HepG2 (cell line): ENCODE measurements around the gene NEAT1. TPM values are rescaled to one million over a fixed set of nuclear protein-coding genes. Genes with fewer than 3 reads are reported as not detected.
A peak's percentile ranks its signal among the peaks of the same experiment; 100 is the strongest.

Experiments
- BRCA1 ChIP-seq: sonication (generic); formaldehyde crosslinking; IDR thresholded peaks from 2 replicates; pipeline ENCODE4 v1.4.0; 2020; ENCODE audit warnings: missing genetic modification reagents
- CENPT ChIP-seq: sonication (generic); formaldehyde crosslinking; IDR thresholded peaks from 2 replicates; pipeline ENCODE4 v1.8.0; 2022; ENCODE audit warnings: low read depth, mild to moderate bottlenecking, moderate library complexity, missing genetic modification reagents
- DPF2 ChIP-seq: sonication (generic); formaldehyde crosslinking; IDR thresholded peaks from 2 replicates; pipeline ENCODE4 v1.4.0; 2020; ENCODE audit warnings: mild to moderate bottlenecking, low read depth, missing genetic modification reagents, borderline replicate concordance
- EEA1 ChIP-seq: sonication (generic); formaldehyde crosslinking; IDR thresholded peaks from 2 replicates; pipeline ENCODE4 v1.5.1; 2020; ENCODE audit warnings: mild to moderate bottlenecking, missing genetic modification reagents, borderline replicate concordance
- ELF4 ChIP-seq: sonication (generic); formaldehyde crosslinking; IDR thresholded peaks from 2 replicates; pipeline ENCODE4 v1.5.0; 2020; ENCODE audit warnings: missing genetic modification reagents, mild to moderate bottlenecking, moderate library complexity, borderline replicate concordance
- FOSL2 ChIP-seq: sonication (generic); formaldehyde crosslinking; IDR thresholded peaks from 2 replicates; pipeline ENCODE4 v1.4.0; 2020; ENCODE audit warnings: missing genetic modification reagents
- FOXK2 ChIP-seq: fragments of 450-650 bp; IDR thresholded peaks from 2 replicates; pipeline ENCODE4 v1.6.1; 2016
- HNRNPUL1 ChIP-seq: fragments of 200-400 bp; formaldehyde crosslinking; IDR thresholded peaks from 2 replicates; pipeline ENCODE4 v1.6.1; 2017; ENCODE audit warnings: low read depth, mild to moderate bottlenecking, low read length, moderate library complexity
- HOXA3 ChIP-seq: sonication (generic); formaldehyde crosslinking; IDR thresholded peaks from 2 replicates; pipeline ENCODE4 v1.5.0; 2020; ENCODE audit warnings: missing genetic modification reagents
- KLF16 ChIP-seq, 2 experiments: sonication (generic) in 1 of 2; formaldehyde crosslinking in 1 of 2; IDR thresholded peaks; 2 replicates each; pipeline versions ENCODE4 v1.6.1 to v1.8.0; 2016 to 2023; ENCODE audit warnings: missing genetic modification reagents in 2 of 2, missing compliant biosample characterization in 1 of 2
- KLF9 ChIP-seq: IDR thresholded peaks from 2 replicates; pipeline ENCODE4 v1.6.1; 2016; ENCODE audit warnings: low read depth
- NFIB ChIP-seq: sonication (generic); formaldehyde crosslinking; IDR thresholded peaks from 2 replicates; pipeline ENCODE4 v1.9.0; 2021; ENCODE audit warnings: missing genetic modification reagents, mild to moderate bottlenecking, borderline replicate concordance
- PCBP2 ChIP-seq: fragments of 200-400 bp; formaldehyde crosslinking; optimal IDR thresholded peaks from 2 replicates; pipeline ENCODE3; 2018; ENCODE audit warnings: low read length, low read depth; ENCODE audit not compliant: poor library complexity, severe bottlenecking
- PPARG ChIP-seq: conservative IDR thresholded peaks from 2 replicates; pipeline ENCODE4 v1.6.1; 2016; ENCODE audit warnings: missing biosample characterization, missing genetic modification reagents
- RAD21 ChIP-seq: fragments of 450-650 bp; formaldehyde crosslinking; IDR thresholded peaks from 2 replicates; pipeline ENCODE4 v1.5.0; 2020; ENCODE audit warnings: mild to moderate bottlenecking
- RFX5 ChIP-seq: IDR thresholded peaks from 2 replicates; pipeline ENCODE4 v1.6.1; 2011; ENCODE audit warnings: low read depth, low read length, improper control_type of control experiment
- SOX5 ChIP-seq: IDR thresholded peaks from 2 replicates; pipeline ENCODE4 v1.6.1; 2016; ENCODE audit warnings: borderline replicate concordance
- SRSF1 ChIP-seq: fragments of 200-400 bp; formaldehyde crosslinking; optimal IDR thresholded peaks from 2 replicates; pipeline ENCODE3; 2017; ENCODE audit warnings: mild to moderate bottlenecking, low read depth, low read length, moderate library complexity
- USF2 ChIP-seq, 2 experiments: sonication (generic) in 1 of 2; formaldehyde crosslinking in 1 of 2; IDR thresholded peaks; 2 replicates each; pipeline versions ENCODE4 v1.5.1 to v1.6.1; 2011 to 2020; ENCODE audit warnings: borderline replicate concordance in 1 of 2, low read depth in 1 of 2, low read length in 1 of 2, mild to moderate bottlenecking in 1 of 2, missing genetic modification reagents in 1 of 2, moderate library complexity in 1 of 2
- ZBED4 ChIP-seq: sonication (generic); formaldehyde crosslinking; IDR thresholded peaks from 2 replicates; pipeline ENCODE4 v1.4.0; 2020; ENCODE audit warnings: missing genetic modification reagents, borderline replicate concordance
- ZMAT3 ChIP-seq: sonication (generic); formaldehyde crosslinking; conservative IDR thresholded peaks from 2 replicates; pipeline ENCODE4 v1.7.0; 2021; ENCODE audit warnings: missing genetic modification reagents
- ZNF235 ChIP-seq: sonication (generic); formaldehyde crosslinking; IDR thresholded peaks from 2 replicates; pipeline ENCODE4 v1.8.1; 2023; ENCODE audit warnings: mild to moderate bottlenecking, missing genetic modification reagents, borderline replicate concordance
- ZNF589 ChIP-seq: sonication (generic); formaldehyde crosslinking; conservative IDR thresholded peaks from 2 replicates; pipeline ENCODE4 v1.8.0; 2022; ENCODE audit warnings: mild to moderate bottlenecking, moderate library complexity, missing genetic modification reagents
- ZNF709 ChIP-seq: sonication (generic); formaldehyde crosslinking; IDR thresholded peaks from 2 replicates; pipeline ENCODE4 v1.5.0; 2020; ENCODE audit warnings: mild to moderate bottlenecking, missing genetic modification reagents
- ZNF781 ChIP-seq: sonication (generic); formaldehyde crosslinking; IDR thresholded peaks from 2 replicates; pipeline ENCODE4 v1.5.1; 2020; ENCODE audit warnings: borderline replicate concordance, mild to moderate bottlenecking, missing genetic modification reagents; ENCODE audit errors: not compliant biosample characterization
- polyA plus RNA-seq, 8 experiments: library from polyadenylated mRNA; depleted of rRNA in 3 of 8; stranded (reverse) in 7 of 8; unstranded in 1 of 8; fragments of >200 nt; fragmentation: Illumina TruSeq in 4 of 8; extraction: Trizol in 4 of 8; gene quantifications; 2 replicates each; pipeline versions ENCODE4 v1.2.1 to v1.2.3, GENCODE V29; 2011 to 2016; ENCODE audit warnings: low read depth in 4 of 8, missing spikeins in 1 of 8, mixed read lengths in 1 of 8; ENCODE audit not compliant: insufficient read depth in 1 of 8
- total RNA-seq, 5 experiments: library from RNA; depleted of rRNA; stranded (reverse); fragments of >200 nt; fragmentation: Illumina TruSeq; extraction: Trizol; gene quantifications; 2 replicates each; pipeline ENCODE4 v1.2.3, GENCODE V29; 2016; ENCODE audit warnings: low read depth in 1 of 5

NEAT1 gene
- total and polyA plus RNA-seq, 2 of the 13 experiments (the other 11 are each of a cell fraction or from before 2014, with no cell fraction given): 20.5 to 41.2 TPM

GRCh38 chr11:65419772-65420481 is 2.7 kb upstream of the NEAT1 start (continued):
- peak; percentile 43; the same call in 1 of the 2 replicates for TF ChIP-seq FOSL2
- no peak for TF ChIP-seq HNRNPUL1
- TF ChIP-seq HOXA3 (CRISPR knock-in tag): no peak
- TF ChIP-seq FOXK2: no peak
- TF ChIP-seq USF2 (IDR thresholded peaks at IDR 0.05; ENCODE audit: low read depth, low read length): no peak
- TF ChIP-seq USF2 (CRISPR knock-in tag; IDR thresholded peaks at IDR 0.05; ENCODE audit: borderline replicate concordance): no peak
- no peak for TF ChIP-seq SRSF1
- no peak for TF ChIP-seq EEA1 (CRISPR knock-in tag)
- peak; percentile 61; the same call in 1 of the 2 replicates for TF ChIP-seq SOX5 (CRISPR knock-in tag)
- no peak for TF ChIP-seq ZMAT3 (CRISPR knock-in tag)
- TF ChIP-seq RAD21 (CRISPR knock-in tag): no peak
- no peak for TF ChIP-seq CENPT (CRISPR knock-in tag)
- no peak for TF ChIP-seq BRCA1
- TF ChIP-seq ELF4: peak; percentile 29; the same call in 1 of the 2 replicates
- TF ChIP-seq ZNF235 (CRISPR knock-in tag): no peak
- TF ChIP-seq ZNF781: no peak
- TF ChIP-seq KLF9 (CRISPR knock-in tag): no peak
- no peak for TF ChIP-seq PCBP2
- no peak for TF ChIP-seq NFIB (CRISPR knock-in tag)
- TF ChIP-seq KLF16 (CRISPR knock-in tag; IDR thresholded peaks at IDR 0.05): peak in 1 of 2 experiments; percentile 48; a peak in 2 of 4 replicates
- TF ChIP-seq RFX5: no peak
- TF ChIP-seq ZNF709 (CRISPR knock-in tag): no peak; the same call in 1 of the 2 replicates
- TF ChIP-seq ZBED4 (CRISPR knock-in tag): no peak
- TF ChIP-seq ZNF589 (CRISPR knock-in tag): no peak
- TF ChIP-seq DPF2 (CRISPR knock-in tag): 0 out of 2 replicates have a peak, but pooled peaks have one; percentile 44
- TF ChIP-seq PPARG (CRISPR knock-in tag): peak; percentile 61
